ACC112 (cell line): ENCODE data around the gene PLCXD1.

ENCODE experiments used
- H2AFZ ChIP-seq: fragments of 200-600 bp; sonication (generic); one replicate; pipeline ENCODE4 v1.6.0; 2017; ENCODE audit warnings: antibody characterized with exemption, low read length; ENCODE audit not compliant: unreplicated experiment
- H3K27ac ChIP-seq: fragments of 200-600 bp; sonication (generic); 2 replicates; pipeline ENCODE4 v1.5.1; 2014; ENCODE audit warnings: low read depth, mild to moderate bottlenecking, antibody characterized with exemption, low read length, moderate library complexity
- H3K27me3 ChIP-seq: fragments of 200-600 bp; sonication (generic); 2 replicates; pipeline ENCODE4 v1.6.1; 2014; ENCODE audit warnings: mild to moderate bottlenecking, antibody characterized with exemption, low read length, moderate library complexity, mixed read lengths; ENCODE audit not compliant: insufficient read depth
- H3K36me3 ChIP-seq: fragments of 200-600 bp; sonication (generic); 2 replicates; pipeline ENCODE4 v1.6.1; 2016; ENCODE audit warnings: mild to moderate bottlenecking, antibody characterized with exemption, low read length, moderate library complexity, mixed read lengths; ENCODE audit not compliant: insufficient read depth
- H3K4me1 ChIP-seq: fragments of 200-600 bp; sonication (generic); one replicate; pipeline ENCODE4 v1.6.1; 2016; ENCODE audit warnings: low read length, mixed read lengths; ENCODE audit not compliant: insufficient read depth, unreplicated experiment, control insufficient read depth
- H3K4me3 ChIP-seq: fragments of 200-600 bp; sonication (generic); 2 replicates; pipeline ENCODE4 v1.5.1; 2014; ENCODE audit warnings: mild to moderate bottlenecking, low read depth, low read length
- H3K79me2 ChIP-seq: fragments of 200-600 bp; sonication (generic); one replicate; pipeline ENCODE4 v1.6.0; 2016; ENCODE audit warnings: low read length; ENCODE audit not compliant: control insufficient read depth, unreplicated experiment, insufficient read depth

The PLCXD1 gene

GRCh38 chrX:337331-337831, 56.2 kb downstream of the PLCXD1 start:
- no peak overlapping the region for H2AFZ ChIP-seq
- no peaks in the 10 kb centered on the region for H3K79me2 ChIP-seq
- no peak overlapping the region for H3K4me3 ChIP-seq
- peaks cover 52% of the 10 kb centered on the region; the same call in 1 of the 2 replicates for H3K36me3 ChIP-seq
- H3K27me3 ChIP-seq = no peaks in the 10 kb centered on the region
- H3K27ac ChIP-seq = no peak overlapping the region
- H3K4me1 ChIP-seq = no peaks in the 10 kb centered on the region

GRCh38 chrX:338281-338835, 57.2 kb downstream of the PLCXD1 start:
- Histone ChIP-seq H2AFZ (no peak overlapping the region), H3K79me2 (no peaks in the 10 kb centered on the region), H3K4me1 (no peaks in the 10 kb centered on the region), H3K27ac (no peak overlapping the region), H3K27me3 (no peaks in the 10 kb centered on the region), H3K36me3 (peaks cover 52% of the 10 kb centered on the region; the same call in 1 of the 2 replicates), H3K4me3 (no peak overlapping the region)

- Histone ChIP-seq H3K27me3 (no peaks in the 10 kb centered on the region), H3K79me2 (no peaks in the 10 kb centered on the region), H3K36me3 (peaks cover 52% of the 10 kb centered on the region; the same call in 1 of the 2 replicates), H2AFZ (no peak overlapping the region), H3K27ac (no peak overlapping the region), H3K4me1 (no peaks in the 10 kb centered on the region), H3K4me3 (no peak overlapping the region)
Observed at GRCh38 chrX:338836-339400, 57.7 kb downstream of the PLCXD1 start.

GRCh38 chrX:340121-340520, 58.9 kb downstream of the PLCXD1 start:
- H3K79me2 ChIP-seq = no peaks in the 10 kb centered on the region
- H3K4me1 ChIP-seq = no peaks in the 10 kb centered on the region
- peaks cover 55% of the 10 kb centered on the region for H3K36me3 ChIP-seq
- H2AFZ ChIP-seq = no peak overlapping the region
- no peak overlapping the region for H3K27ac ChIP-seq
- no peaks in the 10 kb centered on the region for H3K27me3 ChIP-seq
- no peak overlapping the region for H3K4me3 ChIP-seq

- H3K27ac ChIP-seq = no peak overlapping the region
- no peaks in the 10 kb centered on the region for H3K27me3 ChIP-seq
- no peaks in the 10 kb centered on the region for H3K79me2 ChIP-seq
- peaks cover 54% of the 10 kb centered on the region for H3K36me3 ChIP-seq
- no peak overlapping the region for H2AFZ ChIP-seq
- no peaks in the 10 kb centered on the region for H3K4me1 ChIP-seq
- no peak overlapping the region for H3K4me3 ChIP-seq
Observed at GRCh38 chrX:340641-341423, 59.7 kb downstream of the PLCXD1 start.

GRCh38 chrX:341541-342101, 60.4 kb downstream of the PLCXD1 start:
- H3K4me3 ChIP-seq = no peak overlapping the region
- no peaks in the 10 kb centered on the region for H3K79me2 ChIP-seq
- no peak overlapping the region for H3K27ac ChIP-seq
- no peaks in the 10 kb centered on the region for H3K27me3 ChIP-seq
- H2AFZ ChIP-seq = no peak overlapping the region
- H3K4me1 ChIP-seq = no peaks in the 10 kb centered on the region
- peaks cover 49% of the 10 kb centered on the region for H3K36me3 ChIP-seq

GRCh38 chrX:344371-344901, 63.3 kb downstream of the PLCXD1 start:
- no peaks in the 10 kb centered on the region for H3K79me2 ChIP-seq
- no peaks in the 10 kb centered on the region for H3K4me1 ChIP-seq
- H3K36me3 ChIP-seq = peaks cover 37% of the 10 kb centered on the region
- no peak overlapping the region for H3K27ac ChIP-seq
- H2AFZ ChIP-seq = no peak overlapping the region
- H3K27me3 ChIP-seq = no peaks in the 10 kb centered on the region
- H3K4me3 ChIP-seq = no peak overlapping the region

- Histone ChIP-seq H3K36me3 (peaks cover 37% of the 10 kb centered on the region), H3K4me1 (no peaks in the 10 kb centered on the region), H2AFZ (no peak overlapping the region), H3K27ac (no peak overlapping the region), H3K27me3 (no peaks in the 10 kb centered on the region), H3K4me3 (no peak overlapping the region), H3K79me2 (no peaks in the 10 kb centered on the region)
Observed at GRCh38 chrX:345020-345925, 64.1 kb downstream of the PLCXD1 start.

- H3K4me1 ChIP-seq = no peaks in the 10 kb centered on the region
- H3K27me3 ChIP-seq = no peaks in the 10 kb centered on the region
- H2AFZ ChIP-seq = no peak overlapping the region
- H3K4me3 ChIP-seq = no peak overlapping the region
- H3K79me2 ChIP-seq = no peaks in the 10 kb centered on the region
- peaks cover 32% of the 10 kb centered on the region for H3K36me3 ChIP-seq
- no peak overlapping the region for H3K27ac ChIP-seq
Observed at GRCh38 chrX:346034-346813, 65.0 kb downstream of the PLCXD1 start.
